ENCODE data around the gene HSPB7.

The HSPB7 gene

DNA sequence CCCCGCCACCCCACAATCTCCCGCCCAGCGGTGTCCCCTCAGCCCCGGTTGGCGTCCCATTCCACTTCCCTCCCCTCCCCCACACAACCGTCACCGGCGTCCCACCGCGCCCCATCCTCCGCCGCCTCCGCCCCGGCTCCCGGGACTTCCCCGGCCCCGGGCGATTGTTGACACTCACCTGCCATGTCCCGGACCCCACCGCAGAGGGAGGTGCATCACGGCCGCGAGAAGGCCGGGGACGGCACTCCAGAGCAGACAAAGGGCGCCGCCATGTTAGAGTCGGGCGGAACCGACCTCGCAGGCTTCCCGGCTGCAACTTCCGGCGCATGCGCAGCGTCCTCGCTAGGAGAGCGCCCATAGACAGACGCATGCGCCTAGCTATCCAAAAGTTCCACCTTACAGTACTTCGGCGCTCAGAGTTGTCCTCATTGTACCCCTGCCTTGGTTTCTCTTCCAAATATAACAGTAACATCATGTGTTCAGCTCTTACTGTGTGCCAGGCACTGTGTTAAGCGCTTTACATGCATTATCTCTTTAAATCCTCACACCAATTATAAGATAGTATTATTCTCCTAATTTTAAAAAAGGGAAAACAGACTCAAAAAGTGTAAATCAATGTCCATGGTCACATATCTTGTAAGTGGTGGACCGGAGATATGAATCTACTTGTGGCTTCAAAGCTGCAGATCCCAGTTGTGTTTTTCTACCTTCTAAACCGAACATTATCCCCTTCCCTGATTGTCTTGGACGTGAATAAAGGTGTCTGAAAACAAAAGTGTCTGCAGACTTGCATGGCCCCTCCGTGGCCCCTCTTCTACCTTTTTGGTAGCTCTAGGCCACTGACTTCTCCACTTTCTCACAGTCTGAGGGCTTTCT is 41.8 kb downstream of the HSPB7 start, which contains the start of gene ZBTB17:
Gene ZBTB17 (minus strand): TSS at position 297 of the 876 bp plus-strand sequence. CDS start 27,606 bp downstream, outside the sequence.
- peak; percentile 95 for DNase-seq (ENCODE audit: low read depth)

- peak; percentile 64 for DNase-seq (ENCODE audit: low read depth)
Measured at GRCh38 chr1:15975358-15975804, 42.5 kb downstream of the HSPB7 start.

DNA sequence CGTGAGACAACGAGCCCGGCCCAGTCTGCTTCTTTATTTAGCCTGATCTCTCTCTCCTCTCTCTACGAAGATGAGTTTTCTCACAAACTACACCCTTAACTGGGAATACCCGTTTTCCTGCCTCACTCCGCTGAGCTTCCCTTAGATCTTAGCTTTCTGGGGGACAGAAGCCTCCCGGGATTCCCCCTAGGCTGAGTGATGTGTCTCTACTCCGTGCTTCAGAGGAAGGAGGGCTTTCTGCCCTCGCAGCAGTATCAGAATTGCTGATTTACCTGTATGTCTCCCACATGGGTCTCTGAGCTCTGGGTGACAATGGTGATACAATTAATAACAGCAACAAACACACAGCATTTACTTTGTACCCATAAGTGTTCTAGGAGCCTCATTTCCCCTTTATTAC is 43.0 kb downstream of the HSPB7 start:
- DNase-seq (ENCODE audit: low read depth) = no peak

DNA sequence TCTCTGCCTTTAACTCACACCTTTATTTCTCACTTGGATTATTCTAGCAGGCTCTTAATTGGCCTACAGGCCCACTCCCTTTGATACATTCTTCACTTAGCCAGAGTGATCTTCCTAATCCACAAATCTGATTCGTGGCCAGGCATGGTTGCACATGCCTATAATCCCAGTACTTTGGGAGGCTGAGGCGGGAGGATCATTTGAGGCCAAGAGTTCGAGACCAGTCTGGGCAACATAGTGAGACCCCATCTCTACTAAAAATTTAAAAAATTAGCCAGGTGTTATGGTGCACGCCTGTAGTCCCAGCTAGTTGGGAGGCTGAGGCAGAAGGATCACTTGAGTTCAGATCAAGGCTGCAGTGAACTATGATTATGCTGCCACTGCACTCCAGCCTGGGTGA is 44.1 kb downstream of the HSPB7 start:
- DNase-seq (ENCODE audit: low read depth) = no peak

DNA sequence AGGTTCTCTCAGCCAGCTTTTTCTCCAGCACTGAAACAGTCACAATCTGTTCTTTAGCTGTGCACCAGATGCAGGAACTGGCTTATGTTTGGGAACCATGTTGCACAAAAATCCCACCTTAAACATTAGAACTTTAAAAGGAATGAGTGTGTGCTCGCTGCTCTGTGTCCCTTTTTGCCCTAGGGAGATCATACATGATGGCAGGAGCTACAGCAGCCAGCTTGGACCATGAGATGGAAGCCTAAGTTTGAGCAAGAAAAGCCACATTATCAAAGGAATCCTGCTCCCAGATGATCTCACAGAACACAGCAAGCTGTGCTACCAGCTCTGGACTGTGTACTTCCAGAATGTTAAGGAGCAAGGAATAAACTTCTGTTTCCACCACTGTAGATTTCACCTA is 45.4 kb downstream of the HSPB7 start:
- no peak for DNase-seq (ENCODE audit: low read depth)

DNA sequence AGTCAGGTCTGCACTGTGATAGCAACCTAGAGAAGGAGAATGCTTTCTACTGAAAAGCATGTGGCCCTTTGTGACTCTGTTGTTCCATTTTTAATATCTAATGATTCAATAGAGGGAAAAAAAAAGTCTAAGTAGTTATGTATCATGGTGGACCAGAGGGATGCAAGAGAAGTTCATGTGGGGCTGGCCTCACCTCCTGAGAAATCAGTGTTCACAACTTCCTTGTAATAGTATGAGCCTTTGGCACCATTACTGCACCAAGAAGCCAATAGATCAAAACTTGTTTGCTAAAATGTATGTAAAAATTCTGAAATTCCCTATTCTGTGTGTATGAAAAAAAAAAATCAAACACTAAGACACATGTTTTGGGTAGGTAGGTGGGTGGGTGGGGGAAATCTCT is 46.9 kb downstream of the HSPB7 start:
- DNase-seq (ENCODE audit: low read depth) = no peak

- DNase-seq (ENCODE audit: low read depth) = no peak
Measured at GRCh38 chr1:15969321-15969880, 48.4 kb downstream of the HSPB7 start.

GRCh38 chr1:15968172-15968571 is 49.7 kb downstream of the HSPB7 start:
- no peak for DNase-seq (ENCODE audit: low read depth)

GRCh38 chr1:15966956-15967344 is 50.9 kb downstream of the HSPB7 start:
- no peak for DNase-seq (ENCODE audit: low read depth)

- DNase-seq (ENCODE audit: low read depth) = peak; percentile 36
Measured at GRCh38 chr1:15966081-15966955, 51.5 kb downstream of the HSPB7 start.

- DNase-seq (ENCODE audit: low read depth) = no peak
Measured at GRCh38 chr1:15965228-15965767, 52.5 kb downstream of the HSPB7 start.
